SU-DHL-6 (cell line): ENCODE data around the gene TAS2R20.

ENCODE experiments used
- CTCF ChIP-seq: fragments of 200-600 bp; sonication (generic); IDR thresholded peaks from one replicate; pipeline ENCODE4 v1.5.1; 2017; ENCODE audit warnings: antibody characterized with exemption, mild to moderate bottlenecking, low read length, moderate library complexity; ENCODE audit not compliant: insufficient read depth, poor library complexity, severe bottlenecking
- EZH2phosphoT487 ChIP-seq: fragments of 200-600 bp; sonication (generic), shearing (Covaris generic); conservative IDR thresholded peaks from 2 replicates; pipeline ENCODE4 v1.6.1; 2018; ENCODE audit warnings: mild to moderate bottlenecking, antibody characterized with exemption, low read length, moderate library complexity, mixed read lengths

GRCh38 chr12:11014234-11014633 lies 16.1 kb upstream of the TAS2R20 start:
- no peak for TF ChIP-seq CTCF
- no peak for TF ChIP-seq EZH2phosphoT487
